CD4-positive, alpha-beta T cell (primary cell): ENCODE results near the gene ZPBP. TPM values are rescaled to one million over a fixed set of nuclear protein-coding genes. Genes with fewer than 3 reads are reported as not detected.

Experiments used
- ATAC-seq: fragments of 200-7000 bp; cut with Tn5 transposase; one replicate; pipeline ENCODE4 v1.10.0; 2022; ENCODE audit warnings: mild to moderate bottlenecking; ENCODE audit not compliant: poor library complexity
- CTCF ChIA-PET: fragments of 350-600 bp; sonication (Branson Sonifier 250); formaldehyde crosslinking; loops from one replicate; lab custom pipeline; 2021; ENCODE audit warnings: antibody characterized with exemption, inconsistent platforms; lab: Charles Lee
- POLR2A ChIA-PET: fragments of 350-600 bp; sonication (Branson Sonifier 250); formaldehyde crosslinking; loops from one replicate; lab custom pipeline; 2021; ENCODE audit warnings: antibody characterized with exemption, inconsistent platforms; lab: Charles Lee
- DNase-seq, 14 experiments: peaks; one replicate each; pipeline ENCODE4 v3.0.0-alpha.2; 2013 to 2020; ENCODE audit warnings: mixed read lengths in 2 of 14
- H3K27ac ChIP-seq, 2 donors: one replicate each; pipeline versions ENCODE4 v1.5.1 to v1.7.0; 2013; ENCODE audit warnings: low read length in 2 of 2, low read depth in 1 of 2, mild to moderate bottlenecking in 1 of 2
- H3K27me3 ChIP-seq, 2 experiments: 1 replicate in 1 of 2; 2 replicates in 1 of 2; pipeline versions ENCODE4 v1.6.1 to v1.7.0; 2013; ENCODE audit warnings: low read length in 2 of 2, control low read depth in 1 of 2, mild to moderate bottlenecking in 1 of 2, moderate library complexity in 1 of 2; ENCODE audit not compliant: insufficient read depth in 2 of 2, control insufficient read depth in 1 of 2
- H3K36me3 ChIP-seq: one replicate; pipeline ENCODE4 v1.6.1; 2013; ENCODE audit warnings: low read length, control low read depth; ENCODE audit not compliant: insufficient read depth
- H3K4me1 ChIP-seq: one replicate; pipeline ENCODE4 v1.6.1; 2013; ENCODE audit warnings: low read length, control low read depth; ENCODE audit not compliant: insufficient read depth
- H3K4me3 ChIP-seq: one replicate; pipeline ENCODE4 v1.5.1; 2013; ENCODE audit warnings: mild to moderate bottlenecking, low read length, moderate library complexity
- H3K9me3 ChIP-seq, 2 experiments: 1 replicate in 1 of 2; 2 replicates in 1 of 2; pipeline versions ENCODE4 v1.6.1 to v1.7.0; 2013; ENCODE audit warnings: low read length in 2 of 2, mild to moderate bottlenecking in 2 of 2, control low read depth in 1 of 2, moderate library complexity in 1 of 2; ENCODE audit not compliant: control insufficient read depth in 1 of 2, insufficient read depth in 1 of 2
- H3K27ac Mint-ChIP-seq: one replicate; pipeline ENCODE4 v1.8.0; 2020; ENCODE audit warnings: mixed read lengths
- H3K27me3 Mint-ChIP-seq: one replicate; pipeline ENCODE4 v1.8.0; 2021; ENCODE audit warnings: mixed read lengths
- H3K36me3 Mint-ChIP-seq: one replicate; pipeline ENCODE4 v1.8.0; 2021; ENCODE audit warnings: low read depth, mixed read lengths
- H3K4me1 Mint-ChIP-seq: one replicate; pipeline ENCODE4 v1.8.0; 2021; ENCODE audit warnings: low read depth, mixed read lengths
- H3K4me3 Mint-ChIP-seq: one replicate; pipeline ENCODE4 v1.8.0; 2020; ENCODE audit warnings: mild to moderate bottlenecking, mixed read lengths
- H3K9me3 Mint-ChIP-seq: one replicate; pipeline ENCODE4 v1.8.0; 2020; ENCODE audit warnings: mixed read lengths
- CTCF ChIP-seq: fragments of 200-600 bp; IDR thresholded peaks from one replicate; pipeline ENCODE4 v1.8.0; 2022; ENCODE audit warnings: antibody characterized with exemption, mild to moderate bottlenecking
- intact Hi-C, 2 experiments: fragments of 100-400 bp; cut with DNase I in 1 of 2; cut with micrococcal nuclease in 1 of 2; formaldehyde crosslinking; loops; one replicate each; pipeline versions ENCODE4 v1.15.1 to v1.9.0; 2023 to 2025; cut with DNase I, micrococcal nuclease
- total RNA-seq, 174 experiments: library from RNA in 2 of 174; stranded (reverse) in 2 of 174; gene quantifications; one replicate each; pipeline ENCODE4 v1.2.3 and lab custom pipeline; 2021 to 2026

The ZPBP gene
- total RNA-seq, 2 experiments from 2014 or later: not detected

GRCh38 chr7:50112250-50112649 is 19.2 kb upstream of the ZPBP start:
- POLR2A ChIA-PET: no interaction called here
- Mint-ChIP-seq H3K27me3 (peaks cover 26% of the 10 kb centered on the region), H3K36me3 (no peaks in the 10 kb centered on the region), H3K9me3 (peaks cover 7% of the 10 kb centered on the region), H3K27ac (no peak overlapping the region), H3K4me3 (no peak overlapping the region), H3K4me1 (no peaks in the 10 kb centered on the region)
- ATAC-seq (no peak), DNase-seq (no peak)
- intact Hi-C loops: no loop called here
- no peaks in the 10 kb centered on the region for H3K4me1 ChIP-seq
- no peaks in the 10 kb centered on the region for H3K36me3 ChIP-seq
- CTCF ChIA-PET: no interaction called here
- peaks cover 0 to 18% of the 10 kb centered on the region in 2 experiments for H3K9me3 ChIP-seq
- no peak overlapping the region for H3K4me3 ChIP-seq
- H3K27ac ChIP-seq: no peak overlapping the region
- H3K27me3 ChIP-seq: peaks cover 8 to 13% of the 10 kb centered on the region in 2 experiments
- TF ChIP-seq CTCF: no peak

GRCh38 chr7:50101873-50102272 is 8.8 kb upstream of the ZPBP start:
- Histone ChIP-seq H3K36me3 (no peaks in the 10 kb centered on the region), H3K9me3 (no peaks in the 10 kb centered on the region), H3K4me1 (no peaks in the 10 kb centered on the region), H3K4me3 (no peak overlapping the region), H3K27ac (no peak overlapping the region), H3K27me3 (no peaks in the 10 kb centered on the region)
- Mint-ChIP-seq H3K4me3 (no peak overlapping the region), H3K36me3 (no peaks in the 10 kb centered on the region), H3K9me3 (no peaks in the 10 kb centered on the region), H3K27ac (no peak overlapping the region), H3K27me3 (peaks cover 10% of the 10 kb centered on the region), H3K4me1 (no peaks in the 10 kb centered on the region)
- ATAC-seq (no peak), DNase-seq (no peak)
- no peak for TF ChIP-seq CTCF
- CTCF ChIA-PET: no interaction called here
- POLR2A ChIA-PET: no interaction called here
- intact Hi-C loops: no loop called here

DNA sequence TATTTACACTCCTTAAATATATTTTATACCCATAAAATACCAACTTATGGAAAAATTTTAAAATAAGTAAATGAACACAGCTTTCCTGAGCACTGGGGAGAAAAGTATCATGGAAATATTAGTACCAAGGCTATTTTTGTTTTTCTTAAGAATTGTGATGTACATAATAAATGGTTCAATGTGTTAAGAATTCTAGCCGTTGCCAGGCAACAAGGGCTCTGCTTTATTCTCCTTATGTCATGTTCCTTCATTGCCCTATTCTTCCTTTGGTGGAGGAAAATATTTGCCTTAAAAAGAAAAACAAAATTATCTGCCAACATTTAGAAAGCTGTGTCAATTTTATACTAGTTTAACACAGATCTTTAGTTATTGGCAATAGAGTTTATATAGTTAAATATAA is 2.6 kb upstream of the ZPBP start:
- H3K27me3 ChIP-seq: no peaks in the 10 kb centered on the region
- ATAC-seq (no peak), DNase-seq (no peak)
- peaks cover 8% of the 10 kb centered on the region for H3K4me1 Mint-ChIP-seq
- ChIA-PET CTCF (no interaction called here), POLR2A (no interaction called here)
- H3K4me1 ChIP-seq: peaks cover 7% of the 10 kb centered on the region
- H3K4me3 ChIP-seq: no peak overlapping the region
- no peak overlapping the region for H3K27ac ChIP-seq
- no peaks in the 10 kb centered on the region for H3K36me3 ChIP-seq
- no peaks in the 10 kb centered on the region for H3K36me3 Mint-ChIP-seq
- H3K9me3 ChIP-seq: no peaks in the 10 kb centered on the region
- no peak overlapping the region for H3K27ac Mint-ChIP-seq
- H3K27me3 Mint-ChIP-seq: no peaks in the 10 kb centered on the region
- no peaks in the 10 kb centered on the region for H3K9me3 Mint-ChIP-seq
- intact Hi-C loops: loop anchor here in 1 of 2 experiments (2.0 kb wide), 1 partner anchor 971 kb away; no protein-coding TSS in a partner anchor
- no peak for TF ChIP-seq CTCF
- no peak overlapping the region for H3K4me3 Mint-ChIP-seq
